ENCODE measurements around the gene FGF12.
A peak's percentile ranks its signal among the peaks of the same experiment; 100 is the strongest.

The FGF12 gene

DNA sequence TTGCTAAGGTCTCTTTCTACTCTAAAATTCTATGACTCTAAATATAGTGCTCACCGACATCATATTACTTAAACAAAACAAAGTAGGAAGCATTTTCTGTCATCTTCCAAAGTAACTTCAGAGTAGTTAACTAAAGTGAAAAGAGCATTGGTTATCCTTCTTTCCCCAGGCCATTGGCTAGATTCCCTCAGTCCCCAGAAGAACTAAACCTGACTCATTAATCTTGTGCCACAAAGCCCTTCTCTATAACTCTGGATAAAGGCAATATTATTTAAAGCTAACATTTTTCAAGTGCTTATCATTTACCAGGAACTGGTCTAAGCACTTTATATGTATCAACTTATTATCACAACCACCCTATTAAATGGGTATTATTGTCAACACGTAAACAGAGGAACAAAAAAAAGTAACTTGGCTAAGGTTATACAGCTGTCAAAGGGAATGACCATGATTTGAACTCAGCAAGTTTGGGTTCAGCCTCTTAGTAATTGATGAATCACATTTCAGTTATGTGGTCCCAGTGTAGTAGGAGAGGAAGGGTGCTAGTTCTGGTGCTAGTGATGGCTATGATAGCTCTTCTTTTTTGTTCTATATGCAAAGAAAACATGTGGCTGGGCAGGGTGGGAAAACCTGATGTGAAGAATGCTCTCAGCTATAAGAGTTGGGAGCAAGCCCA, 304.9 kb downstream of the FGF12 start:
- Histone ChIP-seq H2AFZ (ENCODE audit: low read depth, low read length, severe bottlenecking) (peak overlapping the region; percentile 15), H3K36me3 (ENCODE audit: low read length) (no peaks in the 10 kb centered on the region), H3K79me2 (ENCODE audit: insufficient read depth, low read length) (no peaks in the 10 kb centered on the region), H3K9me3 (ENCODE audit: insufficient read depth, low read length) (no peaks in the 10 kb centered on the region), H3K27ac (ENCODE audit: low read depth, low read length) (no peak overlapping the region), H3K4me3 (ENCODE audit: insufficient read depth, low read length, poor library complexity, severe bottlenecking) (no peak overlapping the region), H3K9ac (ENCODE audit: low read length) (no peak overlapping the region), H3K27me3 (ENCODE audit: low read length) (no peaks in the 10 kb centered on the region), H4K20me1 (ENCODE audit: low read depth, low read length) (no peaks in the 10 kb centered on the region), H3K9me2 (replicated peaks; ENCODE audit: insufficient read depth, low read length) (no peaks in the 10 kb centered on the region), H3K4me2 (ENCODE audit: low read depth, low read length, poor library complexity, severe bottlenecking) (no peak overlapping the region), H3F3A (ENCODE audit: insufficient read depth) (no peaks in the 10 kb centered on the region)
- TF ChIP-seq EZH2phosphoT487 (conservative IDR thresholded peaks at IDR 0.05; ENCODE audit: low read length): no peak
- TF ChIP-seq, protein P1, sequence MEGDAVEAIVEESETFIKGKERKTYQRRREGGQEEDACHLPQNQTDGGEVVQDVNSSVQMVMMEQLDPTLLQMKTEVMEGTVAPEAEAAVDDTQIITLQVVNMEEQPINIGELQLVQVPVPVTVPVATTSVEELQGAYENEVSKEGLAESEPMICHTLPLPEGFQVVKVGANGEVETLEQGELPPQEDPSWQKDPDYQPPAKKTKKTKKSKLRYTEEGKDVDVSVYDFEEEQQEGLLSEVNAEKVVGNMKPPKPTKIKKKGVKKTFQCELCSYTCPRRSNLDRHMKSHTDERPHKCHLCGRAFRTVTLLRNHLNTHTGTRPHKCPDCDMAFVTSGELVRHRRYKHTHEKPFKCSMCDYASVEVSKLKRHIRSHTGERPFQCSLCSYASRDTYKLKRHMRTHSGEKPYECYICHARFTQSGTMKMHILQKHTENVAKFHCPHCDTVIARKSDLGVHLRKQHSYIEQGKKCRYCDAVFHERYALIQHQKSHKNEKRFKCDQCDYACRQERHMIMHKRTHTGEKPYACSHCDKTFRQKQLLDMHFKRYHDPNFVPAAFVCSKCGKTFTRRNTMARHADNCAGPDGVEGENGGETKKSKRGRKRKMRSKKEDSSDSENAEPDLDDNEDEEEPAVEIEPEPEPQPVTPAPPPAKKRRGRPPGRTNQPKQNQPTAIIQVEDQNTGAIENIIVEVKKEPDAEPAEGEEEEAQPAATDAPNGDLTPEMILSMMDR (IDR thresholded peaks at IDR 0.05; ENCODE audit: insufficient read depth, low read length, poor library complexity, severe bottlenecking): no peak

DNA sequence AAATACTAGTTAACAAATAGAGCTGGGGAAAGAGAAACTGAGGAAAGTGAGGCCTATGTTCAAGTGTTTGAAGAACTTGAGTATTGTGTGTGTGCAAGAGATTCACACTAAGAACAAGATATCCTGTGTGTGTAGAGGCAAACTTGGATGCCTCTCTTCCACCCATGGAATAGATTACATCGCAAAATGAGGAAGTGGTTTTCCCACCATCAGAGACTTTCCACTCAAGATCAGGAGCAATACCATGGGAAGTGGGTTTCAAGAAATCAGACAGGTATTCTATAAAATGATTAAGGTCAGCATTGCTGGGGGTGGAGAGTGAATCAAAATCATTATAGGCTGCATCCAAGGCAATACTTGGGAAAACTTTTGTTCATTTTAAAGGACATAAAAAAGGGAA, 308.0 kb downstream of the FGF12 start:
- no peaks in the 10 kb centered on the region for H3K36me3 ChIP-seq (ENCODE audit: low read length)
- no peaks in the 10 kb centered on the region for H4K20me1 ChIP-seq (ENCODE audit: low read depth, low read length)
- no peak overlapping the region for H3K9ac ChIP-seq (ENCODE audit: low read length)
- no peak overlapping the region for H3K27ac ChIP-seq (ENCODE audit: low read depth, low read length)
- no peak overlapping the region for H3K4me3 ChIP-seq (ENCODE audit: insufficient read depth, low read length, poor library complexity, severe bottlenecking)
- H3K27me3 ChIP-seq (ENCODE audit: low read length): no peaks in the 10 kb centered on the region
- TF ChIP-seq, protein P1 (IDR thresholded peaks at IDR 0.05; ENCODE audit: insufficient read depth, low read length, poor library complexity, severe bottlenecking): no peak
- TF ChIP-seq EZH2phosphoT487 (conservative IDR thresholded peaks at IDR 0.05; ENCODE audit: low read length): no peak
- no peaks in the 10 kb centered on the region for H3F3A ChIP-seq (ENCODE audit: insufficient read depth)
- H3K9me2 ChIP-seq (replicated peaks; ENCODE audit: insufficient read depth, low read length): no peaks in the 10 kb centered on the region
- H3K79me2 ChIP-seq (ENCODE audit: insufficient read depth, low read length): no peaks in the 10 kb centered on the region
- no peak overlapping the region for H3K4me2 ChIP-seq (ENCODE audit: low read depth, low read length, poor library complexity, severe bottlenecking)
- H3K9me3 ChIP-seq (ENCODE audit: insufficient read depth, low read length): no peaks in the 10 kb centered on the region
- H2AFZ ChIP-seq (ENCODE audit: low read depth, low read length, severe bottlenecking): no peak overlapping the region

- Histone ChIP-seq H3K9ac (ENCODE audit: low read length) (no peak overlapping the region), H3K9me2 (replicated peaks; ENCODE audit: insufficient read depth, low read length) (no peaks in the 10 kb centered on the region), H3K4me3 (ENCODE audit: insufficient read depth, low read length, poor library complexity, severe bottlenecking) (no peak overlapping the region), H3K27ac (ENCODE audit: low read depth, low read length) (no peak overlapping the region), H2AFZ (ENCODE audit: low read depth, low read length, severe bottlenecking) (no peak overlapping the region), H3K79me2 (ENCODE audit: insufficient read depth, low read length) (no peaks in the 10 kb centered on the region), H4K20me1 (ENCODE audit: low read depth, low read length) (no peaks in the 10 kb centered on the region), H3K36me3 (ENCODE audit: low read length) (no peaks in the 10 kb centered on the region), H3K4me2 (ENCODE audit: low read depth, low read length, poor library complexity, severe bottlenecking) (no peak overlapping the region), H3K9me3 (ENCODE audit: insufficient read depth, low read length) (no peaks in the 10 kb centered on the region), H3K27me3 (ENCODE audit: low read length) (no peaks in the 10 kb centered on the region), H3F3A (ENCODE audit: insufficient read depth) (no peaks in the 10 kb centered on the region)
- TF ChIP-seq, protein P1 (IDR thresholded peaks at IDR 0.05; ENCODE audit: insufficient read depth, low read length, poor library complexity, severe bottlenecking): no peak
- no peak for TF ChIP-seq EZH2phosphoT487 (conservative IDR thresholded peaks at IDR 0.05; ENCODE audit: low read length)
Observed at GRCh38 chr3:192417559-192418055, 309.7 kb downstream of the FGF12 start.

Measured in SU-DHL-6 (cell line).